RWPE1 (cell line): ENCODE measurements around the gene MEF2D.

Experiments used
- CTCF ChIA-PET: fragments of 350-600 bp; sonication (Branson Sonifier 250); formaldehyde crosslinking; extraction: SDS; loops from one replicate; lab custom pipeline; 2021; lab: Yijun Ruan, JAX
- POLR2A ChIA-PET: fragments of 400-600 bp; formaldehyde crosslinking; extraction: SDS; loops from one replicate; lab custom pipeline; 2020; ENCODE audit warnings: antibody characterized with exemption; ENCODE audit not compliant: low non-redundant PET; lab: Yijun Ruan, JAX
- DNase-seq: peaks from one replicate; pipeline ENCODE4 v3.0.0; 2012; ENCODE audit warnings: low spot score
- H3K27ac ChIP-seq: fragments of 450-650 bp; 2 replicates; pipeline ENCODE4 v1.5.1; 2017
- CTCF ChIP-seq: fragments of 450-650 bp; conservative IDR thresholded peaks from 2 replicates; pipeline ENCODE4 v1.5.1; 2017; ENCODE audit warnings: low read depth, mild to moderate bottlenecking

MEF2D gene

GRCh38 chr1:156537027-156537426 lies 36.5 kb upstream of the MEF2D start:
- H3K27ac ChIP-seq, result no peak overlapping the region
- TF ChIP-seq CTCF, result no peak
- CTCF ChIA-PET, result interaction anchor here (0.6 kb wide), 1 partner anchor 148 kb away, joined by 3 read pairs; no protein-coding TSS in a partner anchor
- no peak for DNase-seq
- POLR2A ChIA-PET, result no interaction called here

DNA sequence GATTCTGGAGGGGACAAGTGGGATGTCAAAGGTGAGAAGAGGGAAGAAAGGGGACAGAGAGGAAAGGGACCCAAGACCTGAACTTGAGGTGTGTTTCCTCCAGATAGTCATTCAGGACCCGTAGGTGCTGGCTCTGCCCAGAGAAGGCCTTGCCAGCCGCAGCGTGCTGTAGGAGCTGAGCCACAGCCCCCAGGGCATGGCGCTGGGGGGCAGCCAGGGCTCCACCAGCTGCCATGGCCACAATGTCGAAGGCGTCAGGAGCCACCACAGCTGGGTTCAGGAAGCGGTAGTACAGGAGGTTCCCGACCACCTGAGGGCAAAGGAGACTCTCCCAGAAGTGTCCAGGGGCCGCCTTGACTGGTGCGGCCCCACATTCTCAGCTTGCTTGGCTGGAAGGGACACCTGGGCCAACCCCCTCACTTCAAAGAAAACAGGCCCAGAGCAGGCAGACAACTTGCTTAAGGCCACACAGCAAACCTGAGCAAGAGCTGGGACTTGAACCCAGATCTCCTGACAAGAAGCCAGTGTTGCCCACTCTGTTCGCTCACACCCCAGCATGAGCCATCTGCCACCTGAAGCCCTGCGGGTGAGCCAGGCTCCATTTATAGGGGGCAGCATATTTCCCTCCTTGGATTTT lies 34.0 kb upstream of the MEF2D start:
- POLR2A ChIA-PET, result no interaction called here
- no peak for TF ChIP-seq CTCF
- no peak overlapping the region for H3K27ac ChIP-seq
- DNase-seq, result no peak
- CTCF ChIA-PET, result interaction anchor here (0.5 to 0.6 kb wide), 2 partner anchors 227 to 254 kb away, joined by 3 to 4 read pairs; no protein-coding TSS in a partner anchor

GRCh38 chr1:156533568-156534220 lies 33.1 kb upstream of the MEF2D start:
- no peak overlapping the region for H3K27ac ChIP-seq
- no peak for DNase-seq
- ChIA-PET CTCF (interaction anchor here (0.6 kb wide), 1 partner anchor 429 kb away, joined by 5 read pairs; no protein-coding TSS in a partner anchor), POLR2A (no interaction called here)
- TF ChIP-seq CTCF, result no peak

GRCh38 chr1:156532374-156532773 lies 31.8 kb upstream of the MEF2D start:
- no peak for TF ChIP-seq CTCF
- DNase-seq, result no peak
- no peak overlapping the region for H3K27ac ChIP-seq
- CTCF ChIA-PET, result no interaction called here
- POLR2A ChIA-PET, result interaction anchor here (0.6 kb wide), 2 partner anchors 11 to 23 kb away, joined by 3 to 6 read pairs; no protein-coding TSS in a partner anchor

DNA sequence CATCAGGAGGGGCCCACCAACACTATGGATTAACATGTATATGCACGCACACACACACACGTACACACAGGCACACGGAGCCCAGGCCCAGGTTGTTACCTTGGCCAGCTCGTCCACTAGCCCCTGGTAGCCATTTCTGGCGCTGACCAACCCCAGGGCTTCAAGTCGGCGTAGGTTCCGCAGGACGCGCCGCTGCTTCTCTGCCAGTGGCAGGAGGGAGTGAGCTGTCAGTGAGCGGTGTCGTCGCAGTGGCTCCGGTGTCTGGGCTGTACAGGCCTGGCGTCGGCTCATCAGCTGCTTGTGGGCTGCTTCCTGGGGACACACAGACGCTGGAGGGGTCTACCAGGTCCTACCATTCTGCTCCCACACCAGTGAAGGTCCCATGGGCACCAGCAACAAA lies 29.4 kb upstream of the MEF2D start:
- ChIA-PET POLR2A (no interaction called here), CTCF (interaction anchor here (0.6 kb wide), 1 partner anchor 29 kb away, joined by 6 read pairs; the partner anchor contains the start of gene MEF2D)
- H3K27ac ChIP-seq, result no peak overlapping the region
- no peak for DNase-seq
- no peak for TF ChIP-seq CTCF

DNA sequence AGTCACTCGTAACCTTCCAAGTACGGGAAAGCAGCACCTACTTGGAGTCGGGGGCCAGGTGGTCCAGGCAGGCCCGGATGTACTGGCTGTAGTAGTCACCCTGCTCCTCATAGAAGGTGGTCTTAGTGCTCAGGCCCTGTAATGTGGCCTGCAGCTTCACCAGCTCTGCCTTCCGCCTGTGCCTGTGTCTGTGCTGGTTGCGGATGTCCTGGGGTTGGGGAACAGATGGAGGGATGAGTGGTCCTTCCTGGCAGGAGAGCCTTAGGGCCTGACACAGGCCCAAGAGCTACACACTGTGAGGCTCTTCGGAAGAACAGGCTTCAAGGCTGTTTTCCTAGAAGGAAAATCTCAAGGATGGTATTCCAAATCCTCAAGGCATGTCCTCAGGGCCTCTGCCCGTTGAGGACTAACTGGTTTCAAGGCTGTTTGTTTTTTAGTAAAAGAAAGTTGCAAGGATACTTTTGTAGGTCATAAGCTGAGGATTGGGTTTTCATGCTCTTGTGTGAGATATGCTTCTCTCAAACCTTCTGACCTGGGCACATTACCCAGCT lies 28.4 kb upstream of the MEF2D start:
- peak overlapping the region; percentile 25 for H3K27ac ChIP-seq
- DNase-seq, result no peak
- CTCF ChIA-PET, result interaction anchor here (0.6 kb wide), 1 partner anchor 157 kb away, joined by 3 read pairs; no protein-coding TSS in a partner anchor
- TF ChIP-seq CTCF, result no peak
- POLR2A ChIA-PET, result interaction anchor here (0.6 kb wide), 1 partner anchor 245 kb away, joined by 3 read pairs; the partner anchor contains the start of gene TMEM79
